K562 (cell line): Measurements from ENCODE around the gene GCHFR. TPM values are rescaled to one million over a fixed set of nuclear protein-coding genes. Genes with fewer than 3 reads are reported as not detected.

ENCODE experiments used
- BCOR ChIP-seq: fragments of 450-650 bp; IDR thresholded peaks from 2 replicates; pipeline ENCODE4 v1.6.1; 2016
- CHAMP1 ChIP-seq: fragments of 450-650 bp; IDR thresholded peaks from 2 replicates; pipeline ENCODE4 v1.6.1; 2016; ENCODE audit warnings: mild to moderate bottlenecking
- DLX4 ChIP-seq: fragments of 250-450 bp; sonication (Bioruptor Pico); IDR thresholded peaks from 2 replicates; pipeline ENCODE4 v1.6.1; 2021; ENCODE audit warnings: mild to moderate bottlenecking
- KDM5B ChIP-seq: fragments of 200-600 bp; sonication (generic); IDR thresholded peaks from 2 replicates; pipeline ENCODE4 v1.6.1; 2012; ENCODE audit warnings: low read depth, mild to moderate bottlenecking, moderate library complexity, low read length, control low read depth, inconsistent platforms; ENCODE audit not compliant: insufficient replicate concordance
- MCM2 ChIP-seq: fragments of 450-650 bp; IDR thresholded peaks from 2 replicates; pipeline ENCODE4 v1.6.1; 2017; ENCODE audit warnings: low read depth, mild to moderate bottlenecking
- NRF1 ChIP-seq, 2 experiments: fragments of 450-650 bp; IDR thresholded peaks in 1 of 2; conservative IDR thresholded peaks in 1 of 2; 2 replicates each; pipeline ENCODE4 v1.6.1; 2014; ENCODE audit warnings: mild to moderate bottlenecking in 2 of 2
- POLR2H ChIP-seq: IDR thresholded peaks from 2 replicates; pipeline ENCODE4 v1.6.1; 2016; ENCODE audit warnings: missing genetic modification characterization, low read depth, mild to moderate bottlenecking, control low read depth, missing compliant biosample characterization, moderate library complexity
- RERE ChIP-seq: sonication (generic); formaldehyde crosslinking; IDR thresholded peaks from 2 replicates; pipeline ENCODE4 v1.8.0; 2023; ENCODE audit warnings: missing genetic modification reagents, mild to moderate bottlenecking, borderline replicate concordance
- RNF2 ChIP-seq: sonication (generic); IDR thresholded peaks from 2 replicates; pipeline ENCODE4 v1.6.1; 2016
- SP2 ChIP-seq: IDR thresholded peaks from 2 replicates; pipeline ENCODE4 v1.6.1; 2011; ENCODE audit warnings: mild to moderate bottlenecking, low read depth, low read length, moderate library complexity; ENCODE audit not compliant: poor library complexity, severe bottlenecking; ENCODE audit errors: extremely low read depth
- SRSF1 ChIP-seq: fragments of 200-400 bp; formaldehyde crosslinking; IDR thresholded peaks from 2 replicates; pipeline ENCODE4 v1.6.1; 2017; ENCODE audit warnings: mild to moderate bottlenecking, low read depth, low read length, moderate library complexity
- TGIF2 ChIP-seq: sonication (generic); formaldehyde crosslinking; IDR thresholded peaks from 2 replicates; pipeline ENCODE4 v1.8.1; 2022; ENCODE audit warnings: mild to moderate bottlenecking, missing genetic modification reagents, moderate library complexity
- THRB ChIP-seq: fragments of 450-650 bp; formaldehyde crosslinking; conservative IDR thresholded peaks from 2 replicates; pipeline ENCODE4 v1.4.0; 2022; ENCODE audit warnings: mild to moderate bottlenecking, missing genetic modification characterization
- ZBTB1 ChIP-seq: sonication (generic); formaldehyde crosslinking; IDR thresholded peaks from 2 replicates; pipeline ENCODE4 v1.8.1; 2023; ENCODE audit warnings: missing genetic modification reagents, low read depth, mild to moderate bottlenecking, borderline replicate concordance
- ZNF583 ChIP-seq: fragments of 250-450 bp; sonication (Bioruptor Pico); IDR thresholded peaks from 2 replicates; pipeline ENCODE4 v1.4.0; 2020
- ZNF655 ChIP-seq: fragments of 250-450 bp; sonication (Bioruptor Pico); IDR thresholded peaks from 2 replicates; pipeline ENCODE4 v1.5.0; 2021
- polyA plus RNA-seq, 8 experiments: library from polyadenylated mRNA; depleted of rRNA in 4 of 8; stranded (reverse) in 5 of 8; unstranded in 3 of 8; fragments of >200 nt; fragmentation: Nextera tagmentation in 2 of 8; fragmentation: Illumina TruSeq in 1 of 8; extraction: Ambion mirVana in 2 of 8; extraction: Trizol in 1 of 8; gene quantifications; 2 replicates each; pipeline versions ENCODE4 v1.2.1 to v1.2.3, GENCODE V29; 2011 to 2014; ENCODE audit warnings: inconsistent platforms in 1 of 8, missing spikeins in 1 of 8
- total RNA-seq, 7 experiments: library from RNA; depleted of rRNA in 6 of 7; stranded (reverse); fragments of >200 nt in 6 of 7; fragmentation: Illumina TruSeq in 2 of 7; extraction: Trizol in 2 of 7; gene quantifications; 2 replicates each; pipeline versions ENCODE4 v1.2.1 to v1.2.3, GENCODE V29; 2011 to 2021; ENCODE audit warnings: low replicate concordance in 1 of 7

The GCHFR gene
- total and polyA plus RNA-seq, 9 of the 15 experiments (the other 6 are each of a cell fraction or from before 2014, with no cell fraction given), result 8.7 to 83.5 (median 20.8) TPM

GRCh38 chr15:40763801-40764628, at the start of gene GCHFR (continued):
- TF ChIP-seq CHAMP1, result no peak
- TF ChIP-seq POLR2H (tag), result no peak
- no peak for TF ChIP-seq ZNF655 (CRISPR knock-in tag)
- TF ChIP-seq ZNF583, result no peak
- no peak for TF ChIP-seq MCM2
- TF ChIP-seq BCOR, result peak; percentile 11; the same call in 1 of the 2 replicates
- TF ChIP-seq THRB (CRISPR knock-in tag), result no peak
- TF ChIP-seq RNF2, result 0 out of 2 replicates have a peak, but pooled peaks have one; percentile 46
- TF ChIP-seq SP2, result no peak
- no peak for TF ChIP-seq SRSF1
- no peak for TF ChIP-seq RERE (CRISPR knock-in tag)
- TF ChIP-seq DLX4, result no peak
- peak; percentile 86 to 89 for TF ChIP-seq NRF1 (conservative IDR thresholded peaks at IDR 0.05 in 1 of 2, IDR thresholded peaks at IDR 0.05 in 1 of 2)
- peak; percentile 75 for TF ChIP-seq KDM5B
- TF ChIP-seq TGIF2, result no peak
- peak; percentile 51; the same call in 1 of the 2 replicates for TF ChIP-seq ZBTB1
